ENCODE measurements around the gene EHBP1. TPM values are rescaled to one million over a fixed set of nuclear protein-coding genes. Genes with fewer than 3 reads are reported as not detected.

EHBP1 gene
- total RNA-seq, 4 donors from 2014 or later, result 11.1 to 19.0 (median 15.4) TPM

GRCh38 chr2:63060472-63060991 lies 355.0 kb downstream of the EHBP1 start:
- Histone ChIP-seq H3K9me3 (no peaks in the 10 kb centered on the region), H3K4me3 (no peak overlapping the region), H3K27me3 (peaks cover 90 to 100% (median 94%) of the 10 kb centered on the region in 3 donors), H3K36me3 (no peaks in the 10 kb centered on the region), H3K27ac (no peak overlapping the region), H3K4me1 (peaks cover 26 to 37% of the 10 kb centered on the region in 2 donors)
- intact Hi-C loops (cut with DNase I; ENCODE audit: low total_unique reads), result no loop called here
- DNase-seq (no peak), ATAC-seq (no peak)
- in situ Hi-C loops (cut with MboI; ENCODE audit: low sequenced_read_pairs in 4 of 4), result no loop called here
- TF ChIP-seq POLR2A (IDR thresholded peaks at IDR 0.05) (no peak), CTCF (IDR thresholded peaks at IDR 0.05 in 4 of 5, conservative IDR thresholded peaks at IDR 0.05 in 1 of 5) (no peak)

GRCh38 chr2:63064197-63064596 lies 358.7 kb downstream of the EHBP1 start:
- Histone ChIP-seq H3K4me3 (no peak overlapping the region), H3K4me1 (peaks cover 3 to 5% of the 10 kb centered on the region in 2 donors), H3K27me3 (peaks cover 80 to 89% (median 86%) of the 10 kb centered on the region in 3 donors), H3K9me3 (no peaks in the 10 kb centered on the region), H3K36me3 (no peaks in the 10 kb centered on the region), H3K27ac (no peak overlapping the region)
- in situ Hi-C loops (cut with MboI; ENCODE audit: low sequenced_read_pairs in 4 of 4), result no loop called here
- intact Hi-C loops (cut with DNase I; ENCODE audit: low total_unique reads), result no loop called here
- no peak for ATAC-seq
- DNase-seq, result no peak
- TF ChIP-seq POLR2A (IDR thresholded peaks at IDR 0.05), result no peak
- no peak for TF ChIP-seq CTCF (IDR thresholded peaks at IDR 0.05 in 4 of 5, conservative IDR thresholded peaks at IDR 0.05 in 1 of 5)

- intact Hi-C loops (cut with DNase I; ENCODE audit: low total_unique reads), result no loop called here
- Histone ChIP-seq H3K4me3 (no peak overlapping the region), H3K4me1 (peaks cover 0 to under 1% of the 10 kb centered on the region in 2 donors), H3K27ac (no peak overlapping the region), H3K9me3 (no peaks in the 10 kb centered on the region), H3K27me3 (peaks cover 78 to 88% (median 81%) of the 10 kb centered on the region in 3 donors), H3K36me3 (no peaks in the 10 kb centered on the region)
- ATAC-seq, result no peak
- DNase-seq, result no peak
- TF ChIP-seq CTCF (IDR thresholded peaks at IDR 0.05 in 4 of 5, conservative IDR thresholded peaks at IDR 0.05 in 1 of 5) (no peak), POLR2A (IDR thresholded peaks at IDR 0.05) (no peak)
- in situ Hi-C loops (cut with MboI; ENCODE audit: low sequenced_read_pairs in 4 of 4), result no loop called here
Measured at GRCh38 chr2:63064661-63065060, 359.1 kb downstream of the EHBP1 start.

GRCh38 chr2:63066265-63066664 lies 360.8 kb downstream of the EHBP1 start:
- intact Hi-C loops (cut with DNase I; ENCODE audit: low total_unique reads), result no loop called here
- TF ChIP-seq POLR2A (IDR thresholded peaks at IDR 0.05) (no peak), CTCF (IDR thresholded peaks at IDR 0.05 in 4 of 5, conservative IDR thresholded peaks at IDR 0.05 in 1 of 5) (no peak)
- ATAC-seq (no peak), DNase-seq (no peak)
- H3K36me3 ChIP-seq, result no peaks in the 10 kb centered on the region
- H3K27ac ChIP-seq, result no peak overlapping the region
- H3K4me3 ChIP-seq, result no peak overlapping the region
- peaks cover 64 to 73% (median 65%) of the 10 kb centered on the region in 3 donors for H3K27me3 ChIP-seq
- in situ Hi-C loops (cut with MboI; ENCODE audit: low sequenced_read_pairs in 4 of 4), result no loop called here
- no peaks in the 10 kb centered on the region for H3K4me1 ChIP-seq
- H3K9me3 ChIP-seq, result no peaks in the 10 kb centered on the region

- H3K27me3 ChIP-seq, result peaks cover 58 to 67% (median 60%) of the 10 kb centered on the region in 3 donors
- DNase-seq, result no peak
- ATAC-seq, result no peak
- in situ Hi-C loops (cut with MboI; ENCODE audit: low sequenced_read_pairs in 4 of 4), result no loop called here
- no peaks in the 10 kb centered on the region for H3K4me1 ChIP-seq
- TF ChIP-seq POLR2A (IDR thresholded peaks at IDR 0.05) (no peak), CTCF (IDR thresholded peaks at IDR 0.05 in 4 of 5, conservative IDR thresholded peaks at IDR 0.05 in 1 of 5) (no peak)
- intact Hi-C loops (cut with DNase I; ENCODE audit: low total_unique reads), result no loop called here
- H3K9me3 ChIP-seq, result no peaks in the 10 kb centered on the region
- H3K4me3 ChIP-seq, result no peak overlapping the region
- H3K27ac ChIP-seq, result no peak overlapping the region
- H3K36me3 ChIP-seq, result no peaks in the 10 kb centered on the region
Measured at GRCh38 chr2:63066838-63067237, 361.3 kb downstream of the EHBP1 start.

Data from gastrocnemius medialis (tissue), 4 donors.